AG04450 (cell line): ENCODE measurements around the gene ASPHD1. TPM values are rescaled to one million over a fixed set of nuclear protein-coding genes. Genes with fewer than 3 reads are reported as not detected.
"Not testable (repeated sequence)": the region's sequence is repeated elsewhere in the genome, so short reads cannot be mapped to it uniquely, and the experiment has no call there.

Experiments
- CTCF ChIA-PET: fragments of 300-600, 350-600 bp; formaldehyde crosslinking; extraction: SDS; loops from one replicate; lab custom pipeline; 2022; ENCODE audit warnings: antibody characterized with exemption, inconsistent platforms; lab: Charles Lee
- POLR2A ChIA-PET: fragments of 350-600 bp; formaldehyde crosslinking; extraction: SDS; loops from one replicate; lab custom pipeline; 2021; ENCODE audit warnings: antibody characterized with exemption, inconsistent platforms; lab: Yijun Ruan, JAX
- DNase-seq: peaks from one replicate; pipeline ENCODE4 v3.0.0-alpha.2; 2011; ENCODE audit warnings: low read depth, low spot score
- H3K27ac ChIP-seq: one replicate; pipeline ENCODE4 v1.5.1; 2012; ENCODE audit warnings: low read depth, low read length, control low read depth
- H3K27me3 ChIP-seq: one replicate; pipeline ENCODE4 v1.6.0; 2012; ENCODE audit warnings: low read length; ENCODE audit not compliant: control insufficient read depth, insufficient read depth
- H3K4me3 ChIP-seq: 2 replicates; pipeline ENCODE4 v1.5.1; 2011; ENCODE audit warnings: mild to moderate bottlenecking, low read depth, low read length, control low read depth
- H3K9me3 ChIP-seq: 2 replicates; pipeline ENCODE4 v1.5.1; 2012; ENCODE audit warnings: low read length; ENCODE audit not compliant: control insufficient read depth, insufficient read depth
- polyA plus RNA-seq: library from polyadenylated mRNA; depleted of rRNA; stranded (reverse); fragments of >200 nt; gene quantifications from 2 replicates; pipeline ENCODE4 v1.2.3, GENCODE V29; 2011
- TF ChIP-seq, protein P1 (sequence below): IDR thresholded peaks from 2 replicates; pipeline ENCODE4 v1.5.1; 2011; ENCODE audit warnings: low read depth, low read length, control low read depth, inconsistent platforms

ASPHD1 gene
- polyA plus RNA-seq, 1 experiment, result 3.5 TPM

DNA sequence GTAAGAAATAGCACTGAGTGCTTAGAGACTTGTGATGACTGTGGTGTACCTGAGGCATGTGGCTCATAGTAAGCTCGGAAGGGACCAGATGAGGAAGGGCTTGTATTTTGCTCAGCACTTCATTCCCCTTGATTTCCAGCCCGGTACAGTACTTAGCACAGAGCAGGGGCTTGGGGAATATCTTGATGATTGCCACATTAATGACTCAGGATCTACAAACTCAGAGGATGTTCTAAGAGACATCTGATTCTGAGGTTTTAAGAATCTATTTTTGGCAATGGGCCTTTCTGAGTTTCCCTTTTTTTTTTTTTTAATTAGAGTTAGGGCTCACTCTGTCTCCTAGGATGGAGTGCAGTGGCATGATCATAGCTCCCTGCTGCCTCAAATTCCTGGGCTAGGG is 9.1 kb downstream of the ASPHD1 start:
- ChIA-PET CTCF (no interaction called here), POLR2A (interaction anchor here (0.7 to 1.0 kb wide), 3 partner anchors 17 to 1680 kb away, joined by 3 to 7 read pairs (median 4); partner anchors contain the start of gene KCTD13)
- TF ChIP-seq, protein P1, sequence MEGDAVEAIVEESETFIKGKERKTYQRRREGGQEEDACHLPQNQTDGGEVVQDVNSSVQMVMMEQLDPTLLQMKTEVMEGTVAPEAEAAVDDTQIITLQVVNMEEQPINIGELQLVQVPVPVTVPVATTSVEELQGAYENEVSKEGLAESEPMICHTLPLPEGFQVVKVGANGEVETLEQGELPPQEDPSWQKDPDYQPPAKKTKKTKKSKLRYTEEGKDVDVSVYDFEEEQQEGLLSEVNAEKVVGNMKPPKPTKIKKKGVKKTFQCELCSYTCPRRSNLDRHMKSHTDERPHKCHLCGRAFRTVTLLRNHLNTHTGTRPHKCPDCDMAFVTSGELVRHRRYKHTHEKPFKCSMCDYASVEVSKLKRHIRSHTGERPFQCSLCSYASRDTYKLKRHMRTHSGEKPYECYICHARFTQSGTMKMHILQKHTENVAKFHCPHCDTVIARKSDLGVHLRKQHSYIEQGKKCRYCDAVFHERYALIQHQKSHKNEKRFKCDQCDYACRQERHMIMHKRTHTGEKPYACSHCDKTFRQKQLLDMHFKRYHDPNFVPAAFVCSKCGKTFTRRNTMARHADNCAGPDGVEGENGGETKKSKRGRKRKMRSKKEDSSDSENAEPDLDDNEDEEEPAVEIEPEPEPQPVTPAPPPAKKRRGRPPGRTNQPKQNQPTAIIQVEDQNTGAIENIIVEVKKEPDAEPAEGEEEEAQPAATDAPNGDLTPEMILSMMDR, result no peak
- Histone ChIP-seq H3K27me3 (no peaks in the 10 kb centered on the region), H3K4me3 (no peak overlapping the region), H3K27ac (peak overlapping the region; percentile 47), H3K9me3 (no peaks in the 10 kb centered on the region; the same call in 1 of the 2 replicates)
- no peak for DNase-seq

DNA sequence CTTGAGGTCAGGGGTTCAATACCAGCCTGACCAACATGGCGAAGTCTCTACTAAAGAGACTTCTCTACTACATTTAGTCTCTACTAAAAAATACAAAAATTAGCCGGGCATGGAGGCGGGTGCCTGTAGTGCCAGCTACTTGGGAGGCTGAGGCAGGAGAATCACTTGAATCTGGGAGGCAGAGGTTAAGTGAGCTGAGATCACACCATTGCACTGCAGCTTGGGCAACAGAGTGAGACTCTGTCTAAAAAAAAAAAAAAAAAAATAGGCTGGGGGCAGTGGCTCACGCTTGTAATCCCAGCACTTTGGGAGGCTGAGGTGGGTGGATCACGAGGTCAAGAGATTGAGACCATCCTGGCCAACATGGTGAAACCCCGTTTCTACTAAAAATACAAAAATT is 9.6 kb downstream of the ASPHD1 start:
- H3K4me3 ChIP-seq, H3K27me3 ChIP-seq, DNase-seq, H3K27ac ChIP-seq, H3K9me3 ChIP-seq: not testable (repeated sequence)
- ChIA-PET POLR2A (interaction anchor here (0.7 kb wide), 1 partner anchor 97 kb away, joined by 7 read pairs; no protein-coding TSS in a partner anchor), CTCF (interaction anchor here (0.6 kb wide), 1 partner anchor 9 kb away, joined by 3 read pairs; no protein-coding TSS in a partner anchor)

DNA sequence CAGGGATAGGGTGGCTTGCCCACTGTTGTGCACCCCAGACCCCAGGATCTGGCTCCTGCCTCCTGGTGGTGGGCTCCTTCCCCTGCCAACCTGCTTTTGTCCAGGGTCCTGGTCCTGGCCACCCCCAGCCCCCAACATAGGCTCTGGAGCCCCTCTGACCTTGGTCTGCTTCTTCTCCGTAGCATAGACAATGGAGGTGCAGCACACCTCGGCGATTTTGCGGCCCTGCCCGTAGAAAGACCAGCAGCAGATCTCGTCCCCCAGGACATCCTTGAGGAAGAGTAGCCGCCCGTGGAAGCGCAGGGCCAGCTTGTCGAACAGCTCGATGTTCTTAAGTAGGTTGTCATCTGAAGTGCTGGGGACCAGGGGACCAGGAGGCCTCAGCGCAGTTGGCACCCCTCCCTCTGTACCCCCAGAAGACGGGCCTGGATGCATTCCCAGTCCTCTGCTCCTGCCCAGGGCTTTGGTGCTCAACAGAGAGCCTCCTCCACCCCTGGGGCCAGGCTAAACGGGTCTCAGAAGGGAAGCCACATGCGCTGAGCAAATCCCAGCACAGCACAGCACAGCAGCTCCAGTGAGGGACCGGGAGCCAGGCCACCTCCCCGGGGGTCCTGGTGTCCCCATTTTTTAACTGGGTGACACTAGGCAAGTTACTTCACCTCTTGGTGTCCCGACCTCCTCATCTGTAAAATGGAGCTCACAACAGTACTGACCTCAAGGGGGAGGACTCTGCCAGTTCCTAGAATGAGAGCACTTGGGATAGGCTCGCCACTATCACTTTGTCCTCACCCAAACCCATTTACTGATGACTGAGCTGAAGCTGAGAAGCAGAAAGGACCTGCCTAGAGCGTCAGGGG is 10.8 kb downstream of the ASPHD1 start:
- TF ChIP-seq, protein P1, result no peak
- Histone ChIP-seq H3K27ac (no peak overlapping the region), H3K27me3 (no peaks in the 10 kb centered on the region), H3K4me3 (no peak overlapping the region), H3K9me3 (no peaks in the 10 kb centered on the region; the same call in 1 of the 2 replicates)
- no peak for DNase-seq
- POLR2A ChIA-PET, result interaction anchor here (0.5 to 1.2 kb wide), 3 partner anchors 16 to 44 kb away, joined by 4 to 5 read pairs (median 4); partner anchors contain the start of gene KCTD13
- CTCF ChIA-PET, result interaction anchor here (1.0 kb wide), 1 partner anchor 12 kb away, joined by 4 read pairs; no protein-coding TSS in a partner anchor

DNA sequence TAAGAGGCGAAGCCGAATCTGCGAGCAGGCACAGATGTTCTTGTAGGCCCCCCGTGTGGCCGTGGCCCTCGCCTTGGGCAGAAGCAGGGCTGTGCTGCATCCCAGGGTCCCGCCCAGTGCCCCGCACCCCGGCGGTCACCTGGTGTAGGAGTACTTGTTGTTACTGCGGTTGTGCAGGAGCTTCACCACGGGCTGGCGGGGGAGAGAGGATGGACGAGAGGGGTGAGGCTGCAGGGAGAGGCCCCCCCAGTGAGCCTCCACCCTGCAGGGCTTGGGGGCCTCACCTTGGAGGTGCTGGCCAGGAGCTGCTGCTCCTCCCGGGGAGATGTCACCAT is 11.4 kb downstream of the ASPHD1 start:
- TF ChIP-seq, protein P1, result no peak
- POLR2A ChIA-PET, result interaction anchor here (0.5 to 1.2 kb wide), 3 partner anchors 15 to 267 kb away, joined by 3 to 5 read pairs (median 4); partner anchors contain the start of gene KCTD13
- Histone ChIP-seq H3K4me3 (no peak overlapping the region), H3K27me3 (no peaks in the 10 kb centered on the region), H3K27ac (no peak overlapping the region), H3K9me3 (no peaks in the 10 kb centered on the region; the same call in 1 of the 2 replicates)
- no peak for DNase-seq
- CTCF ChIA-PET, result interaction anchor here (1.0 kb wide), 1 partner anchor 12 kb away, joined by 4 read pairs; no protein-coding TSS in a partner anchor

DNA sequence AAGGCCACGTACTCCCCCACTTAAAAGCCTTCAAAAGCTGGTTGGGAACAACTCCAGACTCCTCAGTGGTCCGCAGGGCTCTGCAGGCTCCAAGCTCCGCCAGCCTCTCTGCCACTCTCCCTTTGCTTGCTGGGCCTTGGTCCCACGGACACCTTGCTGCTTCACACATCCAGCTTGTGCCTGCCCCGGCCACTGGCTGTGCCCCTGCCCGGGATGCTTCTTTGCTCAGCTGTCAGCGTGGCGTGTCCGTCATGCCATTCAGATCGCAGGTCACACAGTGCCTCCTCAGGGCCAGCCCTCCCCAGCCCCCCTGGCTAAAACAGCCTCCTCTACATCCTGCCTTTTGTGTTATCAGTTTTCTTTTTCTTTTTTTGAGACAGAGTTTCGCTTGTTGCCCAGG is 11.8 kb downstream of the ASPHD1 start:
- DNase-seq, result no peak
- Histone ChIP-seq H3K27ac (no peak overlapping the region), H3K27me3 (no peaks in the 10 kb centered on the region), H3K9me3 (no peaks in the 10 kb centered on the region; the same call in 1 of the 2 replicates), H3K4me3 (no peak overlapping the region)
- ChIA-PET CTCF (no interaction called here), POLR2A (interaction anchor here (0.5 to 1.2 kb wide), 2 partner anchors 15 to 267 kb away, joined by 3 to 4 read pairs; partner anchors contain the start of gene KCTD13)
- TF ChIP-seq, protein P1, result no peak
